Measurements from ENCODE around the gene CLSTN2.

GRCh38 chr3:140011611-140012277 is 76.8 kb downstream of the CLSTN2 start:
- TF ChIP-seq CTCF (IDR thresholded peaks at IDR 0.05; ENCODE audit: poor library complexity) (no peak), EZH2 (IDR thresholded peaks at IDR 0.05; ENCODE audit: borderline replicate concordance) (no peak)

All from hepatocyte (in vitro differentiated cells).